ENCODE measurements around the gene GJB2.

GJB2 gene

GRCh38 chr13:20190481-20191310 is 2.0 kb downstream of the GJB2 start:
- no peak for TF ChIP-seq CTCF (IDR thresholded peaks at IDR 0.05)
- Histone ChIP-seq H3K36me3 (ENCODE audit: control insufficient read depth, insufficient read depth, low read length) (no peaks in the 10 kb centered on the region), H3K4me1 (no peaks in the 10 kb centered on the region), H3K27me3 (ENCODE audit: control insufficient read depth, insufficient read depth, low read length) (no peaks in the 10 kb centered on the region), H3K9ac (no peak overlapping the region), H3K4me3 (ENCODE audit: low read depth, low read length) (no peak overlapping the region), H3K79me2 (no peaks in the 10 kb centered on the region), H3K9me3 (ENCODE audit: control insufficient read depth, low read length) (no peaks in the 10 kb centered on the region), H2AFZ (no peak overlapping the region), H3K4me2 (ENCODE audit: low read length) (no peak overlapping the region), H3K27ac (no peak overlapping the region)

- Histone ChIP-seq H3K4me3 (ENCODE audit: low read depth, low read length) (no peak overlapping the region), H3K4me2 (ENCODE audit: low read length) (no peak overlapping the region), H3K79me2 (no peaks in the 10 kb centered on the region), H3K27ac (no peak overlapping the region), H3K36me3 (ENCODE audit: control insufficient read depth, insufficient read depth, low read length) (no peaks in the 10 kb centered on the region), H3K27me3 (ENCODE audit: control insufficient read depth, insufficient read depth, low read length) (no peaks in the 10 kb centered on the region), H2AFZ (no peak overlapping the region), H3K9me3 (ENCODE audit: control insufficient read depth, low read length) (no peaks in the 10 kb centered on the region), H3K4me1 (no peaks in the 10 kb centered on the region), H3K9ac (no peak overlapping the region)
- no peak for TF ChIP-seq CTCF (IDR thresholded peaks at IDR 0.05)
These were observed 2.7 kb downstream of the GJB2 start for GRCh38 chr13:20190076-20190475.

GRCh38 chr13:20188667-20189553 is 3.8 kb downstream of the GJB2 start:
- Histone ChIP-seq H3K4me2 (ENCODE audit: low read length) (no peak overlapping the region), H3K9me3 (ENCODE audit: control insufficient read depth, low read length) (no peaks in the 10 kb centered on the region), H3K36me3 (ENCODE audit: control insufficient read depth, insufficient read depth, low read length) (no peaks in the 10 kb centered on the region), H3K27me3 (ENCODE audit: control insufficient read depth, insufficient read depth, low read length) (no peaks in the 10 kb centered on the region), H3K27ac (no peak overlapping the region), H3K9ac (no peak overlapping the region), H2AFZ (no peak overlapping the region), H3K4me3 (ENCODE audit: low read depth, low read length) (no peak overlapping the region), H3K4me1 (no peaks in the 10 kb centered on the region), H3K79me2 (no peaks in the 10 kb centered on the region)
- TF ChIP-seq CTCF (IDR thresholded peaks at IDR 0.05): no peak

GRCh38 chr13:20186771-20187170 is 6.0 kb downstream of the GJB2 start:
- Histone ChIP-seq H3K4me1 (no peaks in the 10 kb centered on the region), H3K79me2 (no peaks in the 10 kb centered on the region)
- TF ChIP-seq CTCF (IDR thresholded peaks at IDR 0.05): no peak

More at GRCh38 chr13:20186771-20187170, 6.0 kb downstream of the GJB2 start:
- Histone ChIP-seq H3K9ac (no peak overlapping the region), H3K27me3 (ENCODE audit: control insufficient read depth, insufficient read depth, low read length) (no peaks in the 10 kb centered on the region), H3K4me2 (ENCODE audit: low read length) (no peak overlapping the region), H3K36me3 (ENCODE audit: control insufficient read depth, insufficient read depth, low read length) (no peaks in the 10 kb centered on the region), H2AFZ (no peak overlapping the region), H3K27ac (no peak overlapping the region), H3K4me3 (ENCODE audit: low read depth, low read length) (no peak overlapping the region), H3K9me3 (ENCODE audit: control insufficient read depth, low read length) (no peaks in the 10 kb centered on the region)

Data from parathyroid adenoma (tissue), 2 donors.